NCI-H2081 treated with DMSO at 0.1 percent for 48 hours (cell line): ENCODE data around the gene CST9.

ENCODE experiments used
- DNase-seq: peaks from one replicate; lab custom pipeline; 2025; lab: John Stamatoyannopoulos, UW

CST9 gene, protein sequence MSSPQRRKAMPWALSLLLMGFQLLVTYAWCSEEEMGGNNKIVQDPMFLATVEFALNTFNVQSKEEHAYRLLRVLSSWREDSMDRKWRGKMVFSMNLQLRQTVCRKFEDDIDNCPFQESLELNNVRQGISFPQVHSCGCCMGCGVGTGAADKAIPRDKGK

DNA sequence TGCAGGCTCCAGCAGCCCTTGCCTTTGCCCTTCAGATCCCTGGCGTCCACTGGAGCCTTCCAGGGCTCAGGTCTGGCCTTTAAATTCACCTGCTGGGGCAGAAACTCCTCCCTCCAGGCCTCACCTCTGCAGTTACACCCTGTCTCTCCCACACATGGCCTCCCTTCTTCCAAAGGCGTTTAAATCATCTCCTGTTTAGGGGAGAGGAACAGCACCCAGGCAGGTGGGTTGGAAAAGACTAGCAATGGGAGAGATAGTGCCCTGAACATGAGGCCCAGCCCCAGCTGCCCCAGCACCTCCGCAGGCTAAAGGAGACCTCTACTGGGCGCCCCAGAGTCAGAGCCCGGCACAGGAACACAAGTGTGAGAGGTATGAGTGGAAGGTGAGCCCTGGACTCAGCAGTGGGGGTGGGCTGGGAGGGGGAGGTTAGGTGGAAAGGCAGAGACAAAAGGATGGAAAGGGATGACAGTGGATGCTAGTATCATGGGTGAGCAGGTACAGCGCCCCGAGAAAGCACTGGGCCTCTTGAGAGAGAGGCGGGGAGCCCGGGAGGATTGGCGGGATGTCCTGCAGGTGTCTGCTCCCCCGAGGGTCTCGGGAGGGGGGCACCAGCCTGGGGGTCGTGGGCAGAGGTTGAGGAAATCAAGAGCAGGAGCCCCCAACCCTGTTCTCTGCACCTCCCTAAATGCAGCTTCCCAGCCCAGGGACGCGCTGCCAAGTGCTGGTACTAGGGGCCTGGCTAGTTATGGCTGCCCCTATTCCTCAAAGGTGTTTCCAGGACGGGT, at the start of gene CST9:
TSS of gene CST9 (minus strand) at position 51 of the 785 bp plus-strand sequence. CDS start 53 bp downstream, outside the sequence.
- no peak for DNase-seq

DNA sequence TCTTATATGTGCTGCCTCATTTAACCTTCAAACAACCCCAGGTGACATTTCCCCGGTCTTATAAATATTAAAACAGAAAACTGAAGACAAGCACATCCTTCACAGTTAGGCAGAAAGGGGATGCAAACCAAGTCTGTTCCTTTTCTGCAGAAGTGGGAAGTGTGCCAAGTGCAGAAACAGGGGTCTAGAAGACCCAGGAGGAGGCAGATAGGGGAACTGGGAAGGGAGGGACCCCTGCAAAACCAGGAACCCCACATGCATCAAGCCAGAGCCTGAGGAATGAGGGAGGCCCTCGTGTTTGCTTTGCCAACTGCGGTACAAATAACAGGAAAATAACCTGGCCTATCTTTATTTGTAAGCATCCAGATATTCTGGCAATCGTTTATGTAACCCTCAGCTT, 49.0 kb upstream of the CST9 start:
- DNase-seq, result no peak

DNA sequence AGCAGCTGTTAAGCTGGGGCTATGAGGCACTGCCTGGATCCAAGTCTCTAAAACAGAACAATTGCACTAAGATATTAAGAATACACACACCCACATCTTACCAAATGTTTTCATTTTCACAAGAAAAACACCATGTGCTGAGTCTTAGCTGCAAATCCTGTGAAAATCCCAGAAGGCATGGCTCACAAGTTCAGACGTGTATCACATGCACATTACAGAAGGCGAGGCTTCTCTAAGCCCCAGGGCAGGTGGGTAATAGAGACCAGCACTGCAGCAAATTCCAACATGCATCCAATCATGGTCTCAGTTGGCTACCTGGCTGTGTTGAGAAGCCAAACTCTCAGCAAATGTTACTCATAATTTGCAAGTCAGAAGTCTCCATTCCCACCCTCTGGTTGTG, 48.3 kb upstream of the CST9 start:
- DNase-seq, result no peak

DNA sequence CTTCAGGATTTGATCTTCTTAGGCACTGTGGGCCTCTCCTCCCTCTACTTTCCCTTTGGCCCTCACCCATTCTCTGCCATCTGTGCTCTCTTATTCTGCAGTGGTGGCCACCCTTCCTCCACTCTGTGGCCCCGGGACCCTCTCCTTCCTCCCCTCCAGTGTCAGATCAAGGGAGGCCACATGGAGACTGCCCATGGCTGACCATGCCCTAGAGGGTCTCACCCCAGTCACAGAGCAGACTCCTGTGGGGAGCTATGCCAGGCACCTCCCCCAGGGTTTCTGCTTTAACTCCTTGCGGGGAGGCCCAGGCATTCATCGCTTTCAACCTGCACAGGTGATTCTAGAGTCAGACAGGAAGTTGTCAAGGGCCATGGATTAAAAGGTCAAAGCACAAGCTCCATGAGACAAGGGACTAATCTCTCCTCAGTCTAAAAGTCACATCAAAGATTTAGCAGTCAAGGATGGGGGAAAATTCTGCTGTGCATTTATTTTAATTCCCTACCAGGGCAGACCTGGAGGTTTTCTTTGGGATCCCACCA, 47.8 kb upstream of the CST9 start:
- no peak for DNase-seq

DNA sequence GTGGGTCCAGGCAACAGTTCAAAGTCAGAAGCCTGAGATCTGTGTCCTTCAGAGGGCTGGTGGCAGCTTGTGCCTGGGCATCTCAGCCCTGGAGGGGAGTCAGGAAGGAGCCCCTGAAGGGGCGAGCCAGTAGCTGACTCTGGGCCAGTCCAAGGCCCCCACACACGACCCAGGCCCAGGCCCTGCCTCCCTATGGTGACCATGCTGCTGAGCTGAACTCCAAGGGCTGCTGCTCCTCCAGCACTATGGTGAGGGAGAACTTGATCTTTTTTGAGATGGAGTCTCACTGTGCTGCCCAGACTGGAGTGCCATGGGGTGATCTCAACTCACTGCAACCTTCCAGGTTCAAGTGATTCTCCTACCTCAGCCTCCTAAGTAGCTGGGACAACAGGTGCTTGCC, 47.2 kb upstream of the CST9 start:
- DNase-seq, result no peak

DNA sequence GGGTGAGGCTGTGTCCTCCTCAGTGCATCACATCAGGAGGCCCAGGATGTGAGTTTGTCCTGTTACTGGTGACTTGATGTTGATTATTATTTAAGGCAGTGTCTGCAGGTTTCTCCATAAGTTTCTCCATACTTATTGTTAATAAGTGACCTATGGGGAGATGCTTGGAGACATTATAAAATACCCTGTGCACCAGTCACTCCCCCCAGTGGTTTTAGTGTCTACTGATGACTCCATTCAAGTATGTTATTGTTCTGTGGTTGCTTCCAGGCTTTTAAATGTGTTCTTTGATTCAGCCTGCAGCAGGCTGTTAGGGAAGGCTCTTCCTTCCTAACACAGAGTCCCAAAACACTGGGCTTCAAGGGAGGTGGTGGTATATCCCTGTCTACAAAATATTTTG, 46.7 kb upstream of the CST9 start:
- DNase-seq, result no peak

DNA sequence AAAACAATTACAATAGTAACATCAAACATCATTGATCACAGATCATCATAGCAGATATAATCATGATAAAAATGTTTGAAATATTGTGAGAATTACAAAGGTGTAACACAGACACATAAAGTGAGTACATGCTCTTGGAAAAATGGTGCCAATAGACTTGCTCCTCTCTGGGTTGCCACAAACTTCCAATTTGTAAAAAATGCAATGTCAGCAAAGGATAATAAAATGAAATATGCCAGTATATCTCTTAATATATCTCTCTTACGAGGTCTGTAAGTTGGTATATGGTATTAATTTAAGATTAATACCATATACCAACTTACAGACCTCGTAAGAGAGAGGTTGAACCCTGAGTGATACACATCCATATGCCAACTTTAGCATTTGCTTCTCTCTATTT, 45.4 kb upstream of the CST9 start:
- no peak for DNase-seq

DNA sequence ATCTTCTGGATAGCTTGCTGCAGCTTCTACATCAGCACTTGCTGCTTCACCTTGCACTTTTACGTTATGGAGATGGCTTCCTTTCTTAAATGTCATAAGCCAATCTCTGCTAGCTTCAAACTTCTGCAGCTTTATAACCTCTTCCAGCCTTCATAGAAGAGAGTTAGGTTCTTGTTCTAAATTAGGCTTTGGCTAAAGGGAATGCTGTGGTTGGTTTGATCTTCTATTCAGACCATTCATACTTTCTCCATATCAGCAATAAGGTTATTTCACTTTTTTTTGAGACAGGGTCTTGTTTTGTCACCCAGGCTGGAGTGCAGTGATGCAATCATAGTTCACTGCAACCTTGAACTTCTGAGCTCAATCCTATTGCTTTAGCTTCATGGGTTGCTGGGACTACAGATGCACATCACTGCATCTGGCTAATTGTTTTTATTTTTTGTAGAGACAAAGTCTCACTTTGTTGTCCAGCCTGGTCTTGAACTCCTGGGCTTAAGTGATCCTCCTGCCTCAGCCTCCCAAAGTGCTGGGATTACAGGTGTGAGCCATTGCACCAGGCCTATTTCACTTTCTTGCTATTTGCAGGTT, 44.2 kb upstream of the CST9 start:
- no peak for DNase-seq

DNA sequence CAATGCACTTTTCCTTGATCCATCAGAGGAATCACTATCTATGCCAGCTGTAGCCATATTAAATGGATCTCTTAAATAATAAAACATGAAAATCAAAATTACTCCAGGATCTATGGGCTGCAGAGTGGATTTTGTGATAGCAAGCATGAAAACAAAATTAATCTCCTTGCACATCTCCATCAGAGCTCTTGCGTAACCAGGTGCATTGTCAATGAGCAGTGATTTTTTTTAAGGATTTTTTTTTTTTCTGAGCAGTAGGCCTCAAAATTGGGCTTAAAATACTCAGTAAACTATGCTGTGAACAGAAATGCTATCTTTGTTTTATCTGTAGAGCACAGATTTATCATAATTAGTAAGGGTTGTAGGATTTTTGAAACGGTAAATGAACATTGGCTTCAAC, 43.5 kb upstream of the CST9 start:
- no peak for DNase-seq

DNA sequence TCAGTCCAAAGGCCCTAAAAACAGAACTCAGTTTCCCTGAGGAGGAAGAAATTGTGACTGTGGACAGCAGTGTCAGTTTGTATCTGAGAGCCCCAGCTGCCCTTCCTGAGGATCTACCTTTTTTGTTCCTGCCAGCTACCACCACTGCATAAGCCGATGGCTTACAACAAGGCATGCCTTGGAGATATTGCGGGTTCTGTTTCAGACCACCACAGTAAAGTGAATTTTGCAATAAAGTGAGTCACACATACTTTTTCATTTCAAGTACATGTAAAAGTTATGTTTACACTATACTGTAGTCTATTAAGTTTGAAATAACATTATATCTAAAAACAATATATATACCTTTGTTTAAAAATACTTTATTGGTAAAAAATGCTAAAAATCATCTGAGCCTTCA, 41.6 kb upstream of the CST9 start:
- no peak for DNase-seq

DNA sequence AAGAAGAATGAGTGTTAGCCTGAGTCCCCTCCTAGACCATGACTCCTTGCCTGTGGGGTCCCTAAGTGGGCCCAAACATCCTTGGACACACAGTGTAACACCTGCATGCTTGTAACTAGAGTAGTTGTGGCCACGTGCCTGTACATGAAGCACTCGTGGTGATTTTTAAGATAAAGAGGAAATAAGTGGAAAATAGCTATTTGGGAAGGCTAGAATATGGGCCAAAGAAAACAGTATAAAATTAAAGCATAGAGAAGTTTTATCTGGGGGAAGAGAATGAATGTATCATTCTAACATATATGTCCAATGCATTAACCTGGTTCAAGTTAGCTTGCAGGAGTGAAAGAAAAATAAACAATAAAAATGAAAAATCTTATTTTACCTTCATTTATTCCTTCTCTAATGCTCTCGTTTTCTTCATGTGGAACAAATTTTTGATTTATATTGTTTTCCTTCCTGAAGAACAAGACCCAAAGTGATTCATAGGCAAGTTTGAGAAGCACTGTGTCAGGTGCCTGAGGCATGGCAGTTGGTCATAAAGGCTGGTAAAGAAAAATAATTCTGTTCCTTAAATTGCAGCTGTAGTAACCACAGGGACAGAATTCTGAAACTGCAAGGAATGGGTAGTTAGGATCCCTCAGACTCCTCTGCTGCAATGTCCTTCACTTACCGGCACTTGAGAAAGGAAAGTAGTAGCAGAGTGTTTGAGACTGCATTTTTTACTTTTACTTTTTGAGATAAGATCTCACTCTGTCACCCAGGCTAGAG, 40.6 kb upstream of the CST9 start:
- DNase-seq, result no peak

DNA sequence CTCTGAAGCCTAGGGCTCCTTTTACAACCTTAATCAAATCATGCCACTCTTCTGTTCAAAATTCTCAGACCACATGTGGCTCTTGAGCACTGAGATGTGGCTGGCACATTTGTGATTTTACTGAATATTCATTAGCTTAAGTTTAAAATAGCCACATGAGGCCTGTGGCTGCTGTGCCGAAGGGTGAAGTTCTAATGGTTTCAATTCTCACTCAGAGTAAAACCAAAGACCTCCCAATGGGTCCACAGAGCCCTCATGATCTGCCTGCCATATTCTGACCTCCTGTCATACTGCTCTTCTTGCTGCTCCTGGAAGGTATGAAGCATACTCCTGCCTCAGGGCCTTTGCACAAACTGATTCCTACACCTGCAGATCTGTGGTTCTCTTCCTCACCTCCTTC, 39.9 kb upstream of the CST9 start:
- DNase-seq, result no peak

DNA sequence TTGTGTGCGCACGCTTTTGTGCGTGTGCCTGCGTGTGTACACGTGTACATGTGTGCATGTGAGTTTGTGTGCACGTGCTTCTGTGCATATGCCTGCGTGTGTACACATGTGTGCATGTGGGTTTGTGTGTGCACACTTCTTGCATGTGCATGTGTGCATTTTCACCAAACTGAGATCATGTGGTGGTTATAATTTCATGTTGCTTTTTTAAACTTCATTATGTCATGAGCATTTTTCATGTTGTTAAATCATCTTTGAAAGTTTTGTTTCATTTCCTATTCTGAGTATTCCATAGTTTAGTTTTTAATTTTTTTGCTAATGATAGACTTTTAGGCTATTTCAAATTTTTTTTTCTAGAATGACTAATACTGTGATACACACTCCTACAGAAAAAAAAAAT, 38.4 kb upstream of the CST9 start:
- no peak for DNase-seq

DNA sequence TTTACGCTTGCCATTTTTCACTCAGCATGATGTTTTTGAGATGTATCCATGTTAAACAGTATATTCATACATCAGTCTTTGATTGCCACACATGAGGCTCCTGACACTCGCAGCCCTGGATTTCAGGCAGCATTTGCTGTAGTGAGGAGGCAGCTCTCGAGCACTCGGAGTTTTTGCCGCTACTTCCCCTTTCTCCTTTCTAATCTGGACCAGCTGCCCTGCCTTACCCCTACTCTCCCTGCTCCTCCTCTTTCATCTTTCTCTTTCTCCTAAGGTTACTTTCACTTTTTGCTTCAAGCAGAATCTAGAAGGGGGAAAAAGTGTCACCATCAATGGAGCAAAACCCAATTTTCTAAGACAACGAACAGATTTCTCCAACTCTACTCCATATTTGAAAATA, 37.9 kb upstream of the CST9 start:
- DNase-seq, result no peak

DNA sequence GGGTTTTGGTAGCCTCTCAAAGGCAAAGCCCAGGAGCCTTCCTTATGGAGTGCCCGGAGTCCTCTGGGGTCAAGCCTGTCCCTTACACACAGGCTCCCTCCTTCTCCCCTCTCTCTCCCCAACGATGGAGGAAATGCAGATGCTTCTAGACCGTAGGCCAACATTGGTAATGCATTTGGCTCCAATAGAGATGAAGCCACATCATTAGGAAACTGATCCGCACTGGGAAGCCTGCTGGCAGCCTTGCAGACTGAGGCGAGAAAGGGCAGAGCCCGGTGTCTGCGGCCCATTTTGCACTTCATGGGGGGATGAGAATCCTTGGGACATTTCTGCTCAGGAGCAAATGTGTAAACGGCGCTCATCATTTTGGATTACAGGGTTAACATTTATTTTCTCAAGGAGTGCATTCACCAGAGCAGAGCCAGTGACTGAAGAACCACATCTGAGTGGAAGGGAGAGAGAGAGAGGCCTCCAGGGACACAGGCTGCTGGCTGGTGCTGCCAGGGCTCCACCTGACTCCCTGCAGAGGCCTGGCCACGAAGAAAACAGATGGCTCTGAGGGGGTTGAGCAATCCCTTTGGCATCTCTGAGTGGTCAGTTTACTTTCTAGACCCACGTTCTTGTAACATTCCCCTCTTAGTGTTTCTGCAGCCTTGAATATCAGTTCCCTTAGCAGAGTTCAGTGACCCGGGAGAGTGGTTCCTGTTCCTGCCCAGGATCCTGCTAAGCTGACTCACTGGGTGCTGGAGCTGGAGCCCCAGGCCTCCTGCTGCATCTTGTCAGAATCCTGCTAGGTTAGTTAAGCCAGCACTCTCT, 36.4 kb upstream of the CST9 start:
- DNase-seq, result no peak

DNA sequence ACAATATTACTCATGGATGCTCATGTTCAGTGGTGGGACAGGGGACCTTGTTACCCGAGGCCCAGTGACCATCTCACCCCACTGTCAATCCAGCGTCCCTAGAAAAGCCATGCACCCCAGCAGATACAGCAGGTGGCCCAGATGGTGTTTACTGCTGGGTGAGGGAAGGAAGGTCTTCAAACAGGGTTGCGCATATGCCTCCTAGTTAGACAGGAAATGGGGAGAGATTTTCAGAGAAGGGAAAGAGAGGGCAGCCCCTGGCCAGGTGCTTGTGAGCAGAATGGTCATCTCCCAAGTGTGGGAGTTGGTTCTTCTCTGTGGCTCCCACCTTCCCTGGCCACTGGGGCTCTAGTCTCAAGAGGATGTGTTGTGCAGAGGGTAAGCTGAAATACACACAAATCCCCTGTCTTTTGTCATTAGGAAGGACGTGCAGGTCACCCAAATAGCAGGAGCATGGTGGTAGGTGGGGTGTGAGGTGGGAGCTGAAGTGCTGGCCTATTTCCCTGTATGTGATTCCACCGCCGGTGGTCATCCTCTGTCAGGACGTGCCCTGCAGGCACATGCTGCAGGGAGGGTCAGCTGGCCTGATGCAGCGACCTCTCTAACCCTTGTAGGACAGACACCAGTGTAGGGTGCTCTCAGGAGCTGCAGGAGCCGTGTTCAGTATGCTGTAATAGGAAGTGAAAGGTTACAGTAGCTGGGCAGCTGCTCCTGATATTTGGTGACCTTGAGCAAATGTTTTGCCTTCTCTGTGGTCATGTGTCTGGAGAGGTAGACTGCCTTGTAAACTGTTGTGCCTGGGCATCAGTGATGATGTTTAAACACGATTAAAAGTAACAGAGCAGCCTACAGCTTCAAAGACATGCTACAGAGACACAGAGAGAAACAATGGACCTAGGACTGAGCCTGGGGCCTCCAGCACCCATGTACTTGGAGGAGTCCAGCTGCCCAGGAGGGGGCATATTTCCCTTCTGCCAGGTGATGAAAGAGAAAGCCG, 35.3 kb upstream of the CST9 start:
- DNase-seq, result no peak

DNA sequence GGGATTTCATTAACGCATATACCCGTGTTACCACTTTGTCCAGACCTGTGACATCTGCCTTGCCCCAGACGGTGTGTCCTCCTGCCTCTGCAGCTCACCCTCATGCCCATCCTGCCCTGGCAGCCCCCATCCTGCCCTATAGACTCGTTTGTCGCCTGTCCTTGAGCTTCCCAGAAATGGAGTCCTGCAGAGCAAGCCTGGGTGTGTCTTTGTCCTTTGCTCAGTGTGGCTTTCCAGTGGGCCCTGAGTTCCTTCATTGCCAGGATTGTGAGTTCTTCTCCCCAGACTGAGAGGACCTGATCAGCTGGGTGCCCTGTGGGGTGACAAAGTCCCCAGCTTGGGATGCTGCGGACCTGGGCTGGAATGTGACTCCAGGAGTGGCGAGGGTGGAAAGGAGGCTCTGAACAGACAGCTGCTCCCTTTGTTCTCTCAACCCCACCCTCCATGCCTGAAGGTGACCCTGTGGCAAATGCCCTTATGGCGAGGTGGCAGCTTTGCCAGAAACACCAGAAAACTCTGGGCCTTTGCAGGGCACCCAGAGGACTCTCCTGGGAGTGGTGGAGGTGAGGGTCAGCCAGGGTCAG, 34.4 kb upstream of the CST9 start:
- no peak for DNase-seq

DNA sequence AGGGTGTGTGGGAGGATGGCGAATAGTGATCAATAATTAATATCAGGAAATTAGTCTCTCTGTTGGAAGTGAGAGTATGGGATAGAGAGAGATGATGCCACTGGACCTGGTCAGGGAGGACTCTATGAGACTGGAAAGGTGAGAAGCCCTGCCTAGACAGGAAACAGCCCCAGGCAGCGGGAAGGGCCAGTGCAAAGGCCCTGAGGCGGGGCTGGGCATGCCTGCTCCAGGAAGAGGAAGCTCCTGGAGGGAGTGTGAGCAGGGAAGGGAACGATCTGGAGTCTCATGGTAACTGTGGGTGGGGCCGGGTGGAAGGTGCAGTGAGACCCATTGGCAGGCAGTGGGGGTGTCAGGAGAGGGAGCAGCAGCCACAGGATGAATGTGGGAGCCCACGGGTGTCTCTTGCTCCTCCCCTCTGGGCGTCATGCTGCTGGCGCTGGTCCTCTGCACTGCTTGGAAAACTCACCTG, 33.8 kb upstream of the CST9 start:
- DNase-seq, result no peak

DNA sequence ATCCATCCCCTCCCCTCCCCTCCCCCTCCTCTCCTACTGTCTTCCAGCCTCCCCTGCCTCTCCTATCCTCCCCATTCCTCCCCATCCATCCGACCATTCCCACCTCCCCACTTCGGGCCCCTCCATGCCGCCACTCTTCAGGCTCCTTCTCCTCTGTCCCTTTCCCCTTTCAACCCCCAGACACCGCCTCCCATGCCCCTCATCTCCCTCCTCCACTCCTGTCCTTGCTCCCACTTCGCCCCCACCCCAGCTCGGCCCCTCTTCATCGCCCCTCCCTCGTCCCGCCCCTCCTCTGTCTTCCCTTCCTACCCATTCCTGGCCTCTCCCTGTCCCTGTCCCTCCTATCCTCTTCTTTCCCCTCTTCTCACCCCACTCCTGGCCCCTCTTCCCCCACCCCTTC, 32.6 kb upstream of the CST9 start:
- DNase-seq, result no peak
